Stimulated activated CD4-positive, alpha-beta T cell treated with anti-CD3 and anti-CD28 coated beads, Interleukin-4, amount 100 ng/mL, for 4 hours (primary cell): Measurements from ENCODE around the gene FBN1.

Source experiments
- DNase-seq, 2 experiments: peaks; one replicate each; pipeline ENCODE4 v3.0.0-alpha.2; 2020

Gene FBN1

GRCh38 chr15:48547286-48547685 lies 98.2 kb downstream of the FBN1 start:
- no peak for DNase-seq

GRCh38 chr15:48546296-48546695 lies 99.2 kb downstream of the FBN1 start:
- DNase-seq = no peak

DNA sequence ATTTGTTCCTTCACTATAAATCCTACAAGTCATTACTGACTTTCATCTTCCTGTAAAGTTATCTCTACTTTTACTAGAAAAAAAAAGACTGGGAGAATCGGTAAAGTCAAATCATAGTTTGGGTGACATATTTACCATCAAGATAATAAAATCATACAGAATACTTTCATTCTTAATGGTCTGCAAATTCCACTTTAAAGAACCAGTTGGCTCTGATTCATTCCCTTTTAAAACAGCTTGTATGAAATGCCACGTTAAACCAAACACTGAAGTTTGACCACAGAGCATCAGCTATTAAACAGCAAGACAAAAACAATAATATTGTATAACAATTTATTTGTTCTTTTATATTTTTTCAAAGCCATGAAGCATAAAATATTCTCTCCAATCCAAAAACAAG lies 100.7 kb downstream of the FBN1 start:
- DNase-seq = no peak

DNA sequence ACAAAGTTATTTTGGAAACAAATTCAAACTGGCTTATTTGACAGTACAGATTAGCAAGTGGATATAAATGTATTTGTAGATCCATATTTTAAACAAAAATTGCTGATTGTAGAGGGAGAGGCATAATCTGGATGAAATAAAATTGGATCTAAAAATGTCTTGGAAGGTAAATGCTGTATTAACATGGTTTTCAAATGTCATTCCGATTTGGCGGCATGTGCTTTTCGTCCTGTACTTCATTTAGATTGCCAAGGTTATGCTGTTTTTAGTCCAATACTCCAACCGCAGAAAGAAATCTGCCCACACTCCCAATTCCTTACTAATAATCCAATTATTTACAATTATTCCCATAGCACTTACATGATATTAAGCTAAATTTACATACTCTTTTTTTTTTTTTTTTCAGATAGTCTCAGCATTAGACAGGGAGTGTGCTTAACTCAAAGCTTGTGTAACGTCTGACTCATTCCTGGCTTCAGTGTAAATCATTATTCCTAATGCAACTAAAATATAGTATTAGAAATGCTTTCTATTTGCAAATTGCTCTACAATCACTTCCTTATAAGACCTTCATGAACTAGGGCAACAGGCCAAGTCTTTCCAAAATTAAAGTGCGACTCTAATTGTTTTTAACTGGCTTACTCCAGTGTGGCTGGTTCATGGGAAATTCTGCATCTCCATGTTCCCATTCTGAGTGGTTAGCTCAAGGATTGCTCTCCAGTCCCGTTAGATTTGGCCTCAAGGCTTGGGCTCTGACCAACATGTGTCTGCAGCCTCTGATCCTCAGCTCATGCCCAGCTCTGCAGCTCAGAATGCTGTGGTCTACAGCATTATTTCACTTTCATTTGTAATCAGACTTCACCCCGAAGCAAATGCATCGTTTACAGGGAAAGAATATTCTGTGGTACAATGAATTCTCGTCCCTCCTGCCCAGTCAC lies 103.9 kb downstream of the FBN1 start:
- no peak for DNase-seq

GRCh38 chr15:48540756-48541155 lies 104.8 kb downstream of the FBN1 start:
- no peak for DNase-seq

GRCh38 chr15:48538941-48539340 lies 106.6 kb downstream of the FBN1 start:
- no peak for DNase-seq

DNA sequence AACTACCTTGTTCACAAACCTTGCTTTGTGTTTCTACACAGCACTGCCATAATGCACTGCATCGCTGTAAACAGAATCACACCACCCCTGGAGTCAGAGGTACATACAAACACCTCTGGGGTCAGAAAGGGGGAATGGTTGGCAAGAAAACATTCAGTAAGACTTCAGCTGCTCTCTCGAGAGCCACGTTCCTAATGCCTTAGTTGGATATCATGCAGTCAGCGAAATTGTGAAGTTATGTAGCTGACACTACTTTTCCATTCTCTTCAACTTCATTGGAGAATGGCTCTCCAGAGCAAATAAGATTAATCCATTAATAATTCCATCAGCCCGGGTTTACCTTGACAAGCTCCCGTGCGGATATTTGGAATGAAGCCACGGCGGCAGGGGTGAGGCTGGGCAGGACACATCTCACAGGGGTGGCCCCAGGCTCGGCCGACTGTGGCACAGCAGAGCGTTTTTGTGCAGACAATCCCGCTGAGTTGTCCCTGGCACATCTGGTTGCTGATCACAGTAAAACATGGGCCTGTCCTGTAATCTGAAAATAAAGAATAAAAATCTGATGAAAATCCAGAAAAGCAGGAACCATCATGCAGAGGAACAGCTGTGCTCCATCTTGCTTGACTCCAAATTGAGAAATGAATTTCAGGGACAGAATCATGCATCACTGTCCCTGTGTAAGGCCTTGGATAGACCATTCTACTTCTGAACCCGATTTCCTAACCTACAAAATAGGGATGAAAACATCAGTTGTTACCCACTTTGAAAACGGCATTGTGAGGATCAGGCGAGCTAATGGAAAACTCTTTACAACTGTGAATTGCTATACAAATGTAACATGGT lies 108.0 kb downstream of the FBN1 start:
- no peak for DNase-seq

DNA sequence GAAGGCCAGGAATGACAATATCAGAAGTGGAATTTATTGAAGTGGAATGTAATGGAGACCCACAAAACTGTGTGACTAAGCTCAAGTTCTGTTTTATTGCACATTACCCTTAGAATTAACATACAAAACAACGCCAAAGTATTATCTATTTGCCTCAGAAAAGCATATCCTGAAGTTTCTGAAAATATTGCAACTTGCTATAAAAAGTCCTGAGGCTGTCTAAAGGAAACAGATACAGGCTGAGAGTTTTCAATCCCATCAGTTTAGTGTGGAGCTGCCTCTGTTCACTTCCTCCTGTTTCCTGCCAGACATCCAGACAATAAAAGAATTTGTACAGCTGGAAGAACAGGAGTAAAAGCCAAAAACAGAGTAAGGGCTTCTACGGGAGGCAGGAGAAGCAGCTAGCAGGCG lies 108.8 kb downstream of the FBN1 start:
- no peak for DNase-seq

GRCh38 chr15:48533982-48534381 lies 111.5 kb downstream of the FBN1 start:
- DNase-seq = no peak

DNA sequence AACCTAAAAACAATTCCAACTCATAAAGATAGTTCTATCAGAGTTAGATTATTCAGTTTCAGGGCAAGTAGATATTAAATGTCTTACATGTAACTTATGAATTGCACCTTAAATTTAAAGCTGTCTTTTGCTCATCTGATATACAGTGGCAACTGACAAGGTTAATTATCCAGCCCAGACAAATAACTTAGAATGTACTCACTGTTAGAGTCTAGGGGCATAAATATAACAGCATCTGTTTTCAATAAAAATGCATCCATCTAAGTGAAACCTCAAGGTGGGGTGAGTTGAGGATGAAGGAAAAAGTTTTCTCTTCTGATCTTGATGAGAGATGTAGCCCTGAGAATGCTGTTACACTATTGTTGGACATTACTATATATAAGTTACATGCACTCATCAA lies 112.6 kb downstream of the FBN1 start:
- no peak for DNase-seq

GRCh38 chr15:48530528-48530927 lies 115.0 kb downstream of the FBN1 start:
- no peak for DNase-seq

- DNase-seq = no peak
Measured at GRCh38 chr15:48528921-48529320, 116.6 kb downstream of the FBN1 start.

DNA sequence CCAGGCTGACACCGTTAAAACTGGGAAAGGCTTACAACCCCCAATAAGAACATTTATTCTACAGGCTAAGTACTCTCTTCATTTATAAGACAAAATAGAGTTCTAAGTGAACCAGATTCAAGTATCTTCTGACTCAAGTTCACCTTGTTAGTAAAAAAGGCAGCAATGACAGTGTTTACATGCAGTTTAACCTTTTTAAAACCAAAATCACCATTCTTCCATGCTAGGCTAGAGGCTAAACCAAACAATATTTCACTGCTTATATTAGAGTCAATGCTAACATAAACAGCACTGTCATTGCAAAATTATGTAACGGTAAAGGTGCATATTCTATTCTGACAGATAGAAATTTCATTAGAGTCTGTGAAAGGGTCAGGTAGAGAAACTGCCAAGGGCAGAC lies 118.0 kb downstream of the FBN1 start:
- DNase-seq = no peak

DNA sequence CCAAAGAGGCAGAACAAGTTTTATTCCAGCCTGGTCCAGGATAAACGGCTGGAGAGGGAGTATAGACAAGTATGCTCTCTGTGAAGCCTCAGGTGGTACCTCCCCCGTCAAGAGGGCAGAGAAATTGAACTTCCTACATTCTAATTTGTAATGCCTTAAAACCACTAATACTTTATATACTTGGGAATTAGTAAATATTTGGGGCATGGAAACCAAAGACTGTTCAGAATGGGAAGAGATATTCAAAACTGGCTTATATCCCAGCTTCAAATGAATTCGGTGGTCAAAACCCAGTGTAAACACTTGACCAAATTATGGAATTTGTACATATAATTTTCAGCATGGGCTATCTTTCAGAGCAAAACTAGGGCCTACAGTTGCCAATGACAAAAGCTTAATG lies 122.6 kb downstream of the FBN1 start:
- DNase-seq = no peak

DNA sequence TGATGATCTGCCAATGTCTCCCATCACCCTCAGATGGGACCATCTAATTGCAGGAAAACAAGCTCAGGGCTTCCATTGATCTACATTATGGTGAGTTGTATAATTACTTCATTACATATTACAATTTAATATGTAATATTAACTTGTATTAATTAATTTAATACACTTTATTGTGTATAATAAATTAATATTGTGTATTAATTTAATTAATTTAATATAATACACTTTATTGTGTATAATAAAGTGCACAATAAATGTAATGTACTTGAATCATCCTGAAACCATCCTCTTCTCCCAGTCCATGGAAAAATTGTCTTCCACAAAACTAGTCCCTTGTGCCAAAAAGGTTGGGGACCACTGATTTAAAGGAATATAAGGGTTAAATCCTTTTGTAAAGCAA lies 123.4 kb downstream of the FBN1 start:
- no peak for DNase-seq

- no peak for DNase-seq
Measured at GRCh38 chr15:48520376-48521155, 124.9 kb downstream of the FBN1 start.

DNA sequence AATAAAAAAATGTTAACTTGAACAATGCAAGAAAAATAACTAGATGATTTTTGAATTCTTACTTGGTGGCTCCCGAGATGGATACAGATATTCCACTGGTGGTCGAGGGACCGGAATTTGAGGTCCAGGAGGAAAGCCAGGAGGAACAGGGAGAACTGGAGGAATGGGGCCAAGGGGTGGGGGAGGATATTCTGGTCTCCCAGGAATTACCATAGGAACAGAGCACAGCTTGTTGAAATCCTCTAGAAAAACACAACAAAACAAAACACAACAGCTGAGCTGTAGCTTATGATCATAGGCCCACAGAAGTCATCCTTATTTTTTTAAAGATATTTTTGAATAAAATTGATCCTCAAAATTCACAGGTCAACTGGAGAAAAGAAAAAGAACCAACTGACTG lies 129.4 kb downstream of the FBN1 start:
- DNase-seq = no peak

DNA sequence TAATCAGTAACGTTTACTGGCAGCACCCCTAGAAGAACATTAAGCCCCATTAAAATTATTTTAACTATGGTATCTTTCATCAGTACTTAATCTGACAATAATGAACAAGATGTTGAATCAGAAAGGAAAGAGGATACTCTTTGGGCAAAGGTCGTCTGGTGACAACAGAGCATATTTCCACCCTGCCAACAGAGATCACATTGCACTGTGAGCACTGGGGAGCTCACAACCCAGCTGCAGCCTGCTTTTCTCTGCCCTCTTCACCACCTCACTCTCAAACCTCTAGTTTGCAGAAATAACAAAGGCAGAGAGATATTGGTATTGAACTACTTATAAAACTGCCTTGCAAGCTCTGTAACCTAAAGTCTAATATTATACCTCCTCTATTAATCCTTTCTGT lies 130.0 kb downstream of the FBN1 start:
- no peak for DNase-seq

DNA sequence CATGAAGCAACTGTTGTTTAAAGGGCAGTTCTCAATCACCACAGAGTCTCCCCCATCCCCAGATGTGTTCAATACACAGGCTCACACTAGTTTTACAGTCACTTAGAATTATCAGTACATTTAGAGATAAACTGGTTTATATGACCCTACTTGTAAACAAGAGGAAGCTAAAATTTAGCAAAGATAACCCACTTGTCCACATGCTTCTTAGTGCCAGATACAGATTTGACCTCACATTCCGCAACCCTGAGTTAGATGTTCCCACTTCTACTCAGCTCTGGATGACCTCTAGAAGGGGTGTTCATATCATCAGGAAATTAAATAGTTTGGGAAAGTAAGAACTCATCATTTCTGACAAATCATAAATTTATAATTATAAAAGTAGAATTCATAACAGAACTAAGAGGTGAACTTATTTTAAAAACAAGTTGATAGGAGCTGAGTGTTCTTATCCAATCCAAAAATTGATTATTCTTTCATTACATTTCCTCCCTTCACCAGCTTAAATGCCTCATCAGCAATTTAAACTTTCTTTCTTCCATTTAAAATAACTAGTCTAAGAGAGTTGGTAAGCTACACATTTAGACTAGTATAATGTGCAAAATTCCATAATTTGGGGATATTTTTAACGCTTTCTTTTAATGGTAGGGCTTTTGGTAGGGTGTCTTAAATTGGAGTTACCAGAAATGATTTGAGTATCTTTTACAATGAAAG lies 131.2 kb downstream of the FBN1 start:
- no peak for DNase-seq

DNA sequence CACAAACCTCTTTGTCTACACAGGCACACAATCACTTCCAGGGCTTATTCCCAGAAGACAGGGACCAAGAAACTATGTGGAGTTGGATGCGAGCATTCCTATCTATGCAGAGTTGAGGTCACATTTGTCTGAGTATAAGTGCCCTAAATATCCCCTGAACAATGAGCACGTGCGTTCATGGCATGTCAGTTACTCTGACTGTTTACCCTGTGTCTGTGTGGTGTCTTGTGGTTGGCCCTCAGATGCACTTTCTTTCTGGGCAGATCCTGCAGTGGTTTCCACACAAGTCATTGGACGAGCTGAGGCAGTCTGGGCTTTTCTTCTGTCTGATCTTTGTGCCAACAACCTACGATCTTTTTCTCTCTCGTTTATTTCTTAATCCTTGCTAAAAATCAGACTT lies 134.5 kb downstream of the FBN1 start:
- DNase-seq = no peak

- DNase-seq = no peak
Measured at GRCh38 chr15:48507416-48508065, 138.0 kb downstream of the FBN1 start.

DNA sequence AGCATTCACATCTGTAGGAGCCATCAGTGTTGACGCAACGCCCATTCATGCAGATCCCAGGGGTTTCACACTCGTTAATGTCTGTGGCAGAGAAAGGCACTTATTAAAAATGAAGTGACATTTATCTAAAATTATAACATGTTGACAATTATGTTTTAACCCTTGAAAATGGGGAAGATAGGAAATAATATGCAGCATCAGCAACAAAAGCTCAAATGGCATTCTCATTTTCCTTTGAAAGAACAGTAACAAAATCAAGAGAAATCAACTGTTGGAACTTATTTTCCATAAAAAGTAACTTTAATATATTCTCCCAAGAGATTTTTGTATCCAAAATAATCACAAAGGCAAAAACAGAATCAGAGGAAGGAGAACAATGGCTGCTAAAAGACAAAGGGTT lies 140.4 kb downstream of the FBN1 start:
- no peak for DNase-seq
